ENCODE measurements around the gene FAM90A1.
"Not testable (repeated sequence)": the region's sequence is repeated elsewhere in the genome, so short reads cannot be mapped to it uniquely, and the experiment has no call there.

DNA sequence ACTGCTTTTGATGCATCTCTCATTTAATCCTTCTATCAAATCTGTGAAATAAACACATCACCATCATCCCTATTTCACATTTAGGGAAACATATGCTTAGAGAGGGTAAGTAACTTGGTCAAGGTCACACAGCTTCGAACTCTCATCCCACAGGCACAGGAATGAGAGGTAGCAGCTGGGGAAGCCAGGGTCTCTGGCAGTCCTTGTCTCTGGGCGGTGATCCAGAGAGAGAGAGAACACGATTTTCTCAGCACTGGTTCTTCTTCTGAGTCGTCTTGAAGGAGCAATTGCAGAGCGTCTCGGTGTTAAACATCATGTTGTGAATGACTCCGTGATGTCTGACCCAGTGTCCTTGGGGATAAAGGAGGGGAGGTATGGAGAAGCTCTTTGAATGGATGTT lies 36.8 kb upstream of the FAM90A1 start:
- TF ChIP-seq CTCF, POLR2A, POLR2AphosphoS5, EP300 (IDR thresholded peaks at IDR 0.05): not testable (repeated sequence)

Measured in sigmoid colon (tissue), 4 donors.